Esophagus squamous epithelium (tissue), 5 donors: ENCODE measurements around the gene NTF3. TPM values are rescaled to one million over a fixed set of nuclear protein-coding genes. Genes with fewer than 3 reads are reported as not detected.

Experiments
- DNase-seq: peaks from one replicate; lab custom pipeline; 2025; lab: John Stamatoyannopoulos, UW
- H3K27ac ChIP-seq, 4 donors: fragments of 200-600 bp; sonication (generic); one replicate each; pipeline ENCODE4 v1.5.1; 2016 to 2019; ENCODE audit warnings: mild to moderate bottlenecking in 1 of 4
- H3K27me3 ChIP-seq, 4 donors: fragments of 200-600 bp; sonication (generic); 1 replicate in 3 of 4; 2 replicates in 1 of 4; pipeline versions ENCODE4 v1.5.1 to v1.6.0; 2017 to 2021; ENCODE audit warnings: antibody characterized with exemption in 1 of 4
- H3K36me3 ChIP-seq, 3 donors: fragments of 200-600 bp; sonication (generic); one replicate each; pipeline ENCODE4 v1.5.1; 2016 to 2019
- H3K4me1 ChIP-seq, 3 donors: fragments of 200-600 bp; sonication (generic); one replicate each; pipeline ENCODE4 v1.5.1; 2017 to 2019
- H3K4me3 ChIP-seq, 4 donors: fragments of 200-600 bp; sonication (generic); 1 replicate in 3 of 4; 2 replicates in 1 of 4; pipeline ENCODE4 v1.5.1; 2016 to 2019; ENCODE audit warnings: mild to moderate bottlenecking in 2 of 4, moderate library complexity in 1 of 4
- H3K9me3 ChIP-seq, 3 donors: fragments of 200-600 bp; sonication (generic); one replicate each; pipeline ENCODE4 v1.5.1; 2016 to 2019
- CTCF ChIP-seq, 6 experiments: fragments of 450-650 bp in 4 of 6; fragments of 200-600 bp in 2 of 6; sonication (generic) in 2 of 6; IDR thresholded peaks; one replicate each; pipeline ENCODE4 v1.5.1; 2016 to 2019; ENCODE audit warnings: antibody characterized with exemption in 6 of 6, mild to moderate bottlenecking in 4 of 6, moderate library complexity in 4 of 6
- POLR2A ChIP-seq, 4 donors: fragments of 450-650 bp; IDR thresholded peaks; one replicate each; pipeline ENCODE4 v1.6.1; 2017; ENCODE audit warnings: antibody characterized with exemption in 4 of 4, mild to moderate bottlenecking in 4 of 4, moderate library complexity in 3 of 4
- WGBS, 2 donors: methylation state at CpG; one replicate each; pipeline ENCODE4 v1.1.5; 2018; 5-methylcytosine and 5-hydroxymethylcytosine counted together
- intact Hi-C: fragments of 100-400 bp; cut with DNase I; formaldehyde crosslinking; loops from one replicate; pipeline ENCODE4 v1.15.0; 2022
- total RNA-seq, 4 donors: library from RNA; depleted of rRNA; stranded (reverse); fragments of >200 nt; gene quantifications; one replicate each; pipeline ENCODE4 v1.1.0, GENCODE V29; 2016
- donor health status: DM: yes; HTN: yes; CAD: no.

Gene NTF3
- total RNA-seq, 4 donors from 2014 or later = 0.30 to 7.6 (median 1.9) TPM

- intact Hi-C loops = no loop called here
- Histone ChIP-seq H3K27me3 (peaks cover 0 to 38% (median 0%) of the 10 kb centered on the region in 4 donors), H3K27ac (no peak overlapping the region), H3K4me3 (no peak overlapping the region), H3K9me3 (no peaks in the 10 kb centered on the region), H3K36me3 (no peaks in the 10 kb centered on the region), H3K4me1 (peaks cover 5 to 17% (median 6%) of the 10 kb centered on the region in 3 donors)
- WGBS, 2 donors = 87 to 89% methylated on average over 4 of the region's 4 CpGs
- DNase-seq = no peak
- no peak for TF ChIP-seq CTCF (IDR thresholded peaks at IDR 0.05)
- TF ChIP-seq POLR2A (IDR thresholded peaks at IDR 0.05) = no peak
These were observed 82.6 kb downstream of the NTF3 start for GRCh38 chr12:5514545-5514944.

- Histone ChIP-seq H3K27me3 (peaks cover 0 to 32% (median 0%) of the 10 kb centered on the region in 4 donors), H3K9me3 (no peaks in the 10 kb centered on the region), H3K27ac (no peak overlapping the region), H3K4me3 (no peak overlapping the region), H3K36me3 (no peaks in the 10 kb centered on the region), H3K4me1 (peaks cover 5 to 17% (median 6%) of the 10 kb centered on the region in 3 donors)
- no peak for TF ChIP-seq CTCF (IDR thresholded peaks at IDR 0.05)
- TF ChIP-seq POLR2A (IDR thresholded peaks at IDR 0.05) = no peak
- no peak for DNase-seq
- WGBS, 2 donors = 89 to 90% methylated on average over 1 of the region's 1 CpG
- intact Hi-C loops = no loop called here
These were observed 83.5 kb downstream of the NTF3 start for GRCh38 chr12:5515458-5515857.

- no peak overlapping the region for H3K27ac ChIP-seq
- H3K4me1 ChIP-seq = peaks cover 4 to 11% (median 4%) of the 10 kb centered on the region in 3 donors
- H3K36me3 ChIP-seq = no peaks in the 10 kb centered on the region
- TF ChIP-seq CTCF (IDR thresholded peaks at IDR 0.05) (no peak), POLR2A (IDR thresholded peaks at IDR 0.05) (no peak)
- 52 to 64% methylated on average over 5 to 6 of the region's 8 CpGs for WGBS, 2 donors
- DNase-seq = no peak
- intact Hi-C loops = no loop called here
- H3K27me3 ChIP-seq = peaks cover 0 to 27% (median 0%) of the 10 kb centered on the region in 4 donors
- H3K9me3 ChIP-seq = no peaks in the 10 kb centered on the region
- no peak overlapping the region for H3K4me3 ChIP-seq
These were observed 84.7 kb downstream of the NTF3 start for GRCh38 chr12:5516371-5517241.

GRCh38 chr12:5518584-5519365 lies 86.9 kb downstream of the NTF3 start:
- no peaks in the 10 kb centered on the region for H3K9me3 ChIP-seq
- 84 to 94% methylated on average over 7 to 8 of the region's 8 CpGs for WGBS, 2 donors
- no peak overlapping the region for H3K27ac ChIP-seq
- H3K4me1 ChIP-seq = no peaks in the 10 kb centered on the region
- DNase-seq = no peak
- no peak overlapping the region for H3K4me3 ChIP-seq
- no peak for TF ChIP-seq CTCF (IDR thresholded peaks at IDR 0.05)
- no peak for TF ChIP-seq POLR2A (IDR thresholded peaks at IDR 0.05)
- intact Hi-C loops = no loop called here
- peaks cover 0 to 6% (median 0%) of the 10 kb centered on the region in 4 donors for H3K27me3 ChIP-seq
- H3K36me3 ChIP-seq = no peaks in the 10 kb centered on the region

- no peak for TF ChIP-seq CTCF (IDR thresholded peaks at IDR 0.05)
- no peak for TF ChIP-seq POLR2A (IDR thresholded peaks at IDR 0.05)
- Histone ChIP-seq H3K36me3 (no peaks in the 10 kb centered on the region), H3K27ac (no peak overlapping the region), H3K4me3 (no peak overlapping the region), H3K9me3 (no peaks in the 10 kb centered on the region), H3K4me1 (no peaks in the 10 kb centered on the region), H3K27me3 (peaks cover 0 to 5% (median 0%) of the 10 kb centered on the region in 4 donors)
- WGBS, 2 donors = 72 to 91% methylated on average over 4 of the region's 4 CpGs
- intact Hi-C loops = no loop called here
- no peak for DNase-seq
These were observed 88.1 kb downstream of the NTF3 start for GRCh38 chr12:5520037-5520436.
